Epithelial cell of proximal tubule (primary cell): ENCODE data around the gene POLD1. TPM values are rescaled to one million over a fixed set of nuclear protein-coding genes. Genes with fewer than 3 reads are reported as not detected.

Source experiments
- DNase-seq: peaks from one replicate; pipeline ENCODE4 v3.0.0-alpha.2; 2011; ENCODE audit warnings: low read depth
- H3K4me3 ChIP-seq: 2 replicates; pipeline ENCODE4 v1.5.1; 2011; ENCODE audit warnings: low read depth, mild to moderate bottlenecking, low read length
- CTCF ChIP-seq: conservative IDR thresholded peaks from 2 replicates; pipeline ENCODE4 v1.5.1; 2012; ENCODE audit warnings: low read depth, mild to moderate bottlenecking, low read length
- total RNA-seq: library from RNA; depleted of rRNA; stranded (reverse); fragments of >200 nt; gene quantifications from 2 replicates; pipeline ENCODE4 v1.2.3, GENCODE V29; 2015

POLD1 gene
- total RNA-seq, 1 donor from 2014 or later = 89.4 TPM

- H3K4me3 ChIP-seq = no peak overlapping the region
- no peak for DNase-seq
- no peak for TF ChIP-seq CTCF
Measured at GRCh38 chr19:50361290-50362029, 22.7 kb upstream of the POLD1 start.

GRCh38 chr19:50362030-50362412, 22.1 kb upstream of the POLD1 start:
- H3K4me3 ChIP-seq = no peak overlapping the region
- DNase-seq = no peak
- no peak for TF ChIP-seq CTCF

GRCh38 chr19:50362656-50363424, 21.3 kb upstream of the POLD1 start:
- no peak overlapping the region for H3K4me3 ChIP-seq
- no peak for TF ChIP-seq CTCF
- DNase-seq = no peak

GRCh38 chr19:50365434-50366306, 18.5 kb upstream of the POLD1 start, which contains the start of gene NAPSA:
Gene NAPSA (minus strand): TSS chr19:50365639. CDS start chr19:50365621, 18 bp downstream.
- no peak for TF ChIP-seq CTCF
- no peak within 1 kb of the TSS for H3K4me3 ChIP-seq
- no peak for DNase-seq

GRCh38 chr19:50368649-50369570, 15.2 kb upstream of the POLD1 start:
- no peak for DNase-seq
- peak; percentile 80 for TF ChIP-seq CTCF
- peak overlapping the region; percentile 84 for H3K4me3 ChIP-seq

- H3K4me3 ChIP-seq = no peak overlapping the region
- no peak for TF ChIP-seq CTCF
- DNase-seq = no peak
Measured at GRCh38 chr19:50371914-50372475, 12.2 kb upstream of the POLD1 start.
